Activated T-cell treated with anti-CD3 and anti-CD28 coated beads, Interleukin-2, amount 50 U/mL, for 48 hours (primary cell): ENCODE data around the gene ZNF420.

Source experiments
- DNase-seq, 2 experiments: peaks; one replicate each; pipeline ENCODE4 v3.0.0-alpha.2; 2020

The ZNF420 gene

DNA sequence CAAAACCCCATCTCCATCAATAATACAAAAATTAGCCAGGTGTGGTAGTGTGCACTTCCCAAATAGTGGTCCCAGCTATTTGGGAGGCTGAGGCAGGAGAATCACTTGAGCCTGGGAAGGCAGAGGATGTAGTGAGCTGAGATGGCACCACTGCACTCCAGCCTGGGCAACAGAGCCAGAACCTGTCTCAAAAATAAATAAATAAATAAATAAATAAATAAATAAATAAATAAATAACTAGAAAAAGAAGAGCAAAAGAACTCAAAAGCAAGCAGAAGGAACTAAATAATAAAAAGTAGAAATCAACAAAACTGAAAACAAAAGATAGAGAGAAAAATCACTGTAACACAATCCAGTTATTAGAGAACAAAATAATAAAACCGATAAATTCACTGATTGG lies 81.9 kb downstream of the ZNF420 start:
- no peak for DNase-seq

DNA sequence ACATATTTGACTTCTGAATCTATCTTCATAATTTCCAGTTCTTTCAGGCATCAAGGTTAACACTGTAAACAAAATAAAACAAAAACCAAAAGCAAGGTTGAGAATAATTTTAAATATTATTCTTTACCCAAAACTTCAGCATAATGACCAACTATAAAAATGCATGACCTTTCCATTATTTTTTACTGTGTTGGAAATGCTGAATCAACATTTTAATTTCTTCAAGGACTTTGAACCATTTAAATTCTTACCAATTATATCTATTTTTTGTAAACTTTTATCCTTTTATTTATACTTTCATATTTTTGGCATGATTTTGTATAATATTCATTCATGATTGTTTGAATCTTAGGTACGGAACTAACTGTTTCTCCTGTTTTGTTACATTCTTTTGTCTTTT lies 87.4 kb downstream of the ZNF420 start:
- no peak for DNase-seq

DNA sequence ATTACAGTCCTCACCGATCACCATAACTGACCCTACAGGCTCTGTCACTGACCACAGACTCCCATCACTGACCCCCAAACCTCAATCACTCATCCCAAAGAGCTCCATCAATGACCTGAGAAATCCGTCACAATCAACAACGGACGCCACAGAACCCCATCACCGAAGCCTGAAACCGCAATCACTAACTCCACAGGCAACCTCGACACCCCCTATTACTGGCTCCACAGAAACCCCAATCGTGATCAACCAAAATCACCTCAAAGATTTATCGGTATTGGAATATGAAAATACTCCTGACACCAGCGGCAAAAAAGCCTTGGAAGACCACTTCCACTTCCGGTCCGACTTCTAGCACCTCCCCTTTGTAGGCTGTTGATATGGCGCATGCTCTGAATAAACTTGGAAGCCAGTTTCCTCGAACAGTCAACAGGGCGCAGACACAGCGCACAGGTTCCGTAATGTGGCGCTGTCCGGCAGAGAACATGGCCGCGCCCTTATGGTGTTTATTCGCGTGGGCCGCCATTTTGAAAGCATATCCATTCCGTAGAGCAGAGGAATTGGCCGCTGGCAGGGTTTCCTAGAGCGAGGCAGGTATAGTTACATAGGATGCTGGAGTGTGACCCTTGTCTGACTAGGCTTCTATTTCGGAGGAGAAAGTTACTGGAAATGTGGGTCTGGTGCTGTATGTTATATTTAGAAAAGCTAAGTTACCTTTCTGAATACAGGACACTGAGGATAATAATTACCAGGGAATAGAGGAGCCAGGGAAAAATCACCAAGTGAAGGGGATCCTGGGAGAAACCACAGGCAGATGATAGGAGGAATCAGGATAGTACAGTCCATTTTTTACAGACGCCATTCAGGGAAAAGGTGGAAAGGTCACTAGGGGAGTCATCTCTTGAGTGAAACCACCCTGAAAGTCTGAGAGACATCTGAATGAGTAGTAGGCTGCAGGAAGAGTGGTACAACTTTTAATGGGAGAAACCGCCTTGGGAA lies 94.4 kb downstream of the ZNF420 start, which contains the start of gene ZNF585A:
TSS of gene ZNF585A (minus strand) at position 328 of the 999 bp plus-strand sequence. CDS start 2,785 bp downstream, outside the sequence.
- peak; percentile 87 to 89 for DNase-seq
